HG03442 (cell line): Measurements from ENCODE around the gene TTC27.
"Not testable (repeated sequence)": the region's sequence is repeated elsewhere in the genome, so short reads cannot be mapped to it uniquely, and the experiment has no call there.

Source experiments
- ATAC-seq: cut with Tn5 transposase; IDR thresholded peaks from one replicate; pipeline ENCODE4 v1.9.1; 2021; ENCODE audit warnings: mild to moderate bottlenecking, moderate library complexity; ENCODE audit not compliant: unreplicated experiment

TTC27 gene

GRCh38 chr2:32627814-32628579 lies at the start of gene TTC27:
Gene TTC27 (plus strand): TSS chr2:32628050. CDS start chr2:32628293, 243 bp downstream.
- ATAC-seq: peak; percentile 99

GRCh38 chr2:32591669-32592463 lies 36.0 kb upstream of the TTC27 start:
- ATAC-seq: peak; percentile 80

DNA sequence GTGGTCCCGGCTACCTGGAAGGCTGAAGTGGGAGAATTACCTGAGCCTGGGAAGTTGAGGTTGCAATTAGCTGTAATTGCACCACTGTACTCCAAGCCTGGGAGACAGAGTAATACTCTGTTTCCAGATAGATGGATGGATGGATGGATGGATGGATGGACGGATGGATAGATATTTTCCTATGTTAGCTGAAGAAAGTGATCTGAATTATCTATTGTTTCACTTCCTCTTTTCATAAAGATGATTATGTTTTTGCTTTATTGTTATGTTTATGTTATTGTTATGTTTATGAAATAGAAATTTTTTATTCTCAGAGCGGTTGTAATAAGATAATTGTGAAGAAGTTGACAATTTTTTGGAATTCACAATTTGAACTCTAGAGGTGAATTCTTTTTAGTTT lies 33.3 kb upstream of the TTC27 start:
- ATAC-seq: no peak

DNA sequence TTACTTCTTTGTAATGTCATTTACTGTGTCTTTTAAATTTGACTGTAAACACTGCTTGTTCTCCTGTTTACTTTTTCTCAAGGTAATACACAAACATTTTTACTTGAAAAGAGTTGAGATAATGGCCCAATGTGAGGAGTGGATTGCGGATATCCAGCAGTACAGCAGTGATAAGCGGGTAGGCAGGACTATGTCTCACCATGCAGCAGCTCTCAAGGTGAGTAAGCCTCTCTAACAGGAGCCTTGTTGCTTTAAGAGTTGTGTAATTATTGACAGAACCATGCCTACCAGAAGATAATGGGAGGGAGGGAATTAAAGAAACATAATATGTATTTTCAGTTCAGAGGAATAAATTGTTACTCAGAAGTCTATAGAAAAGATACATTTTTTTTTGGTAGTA lies 16.5 kb upstream of the TTC27 start:
- no peak for ATAC-seq

GRCh38 chr2:32611771-32612170 lies 16.1 kb upstream of the TTC27 start:
- no peak for ATAC-seq

GRCh38 chr2:32614084-32614483 lies 13.8 kb upstream of the TTC27 start:
- ATAC-seq: no peak

- no peak for ATAC-seq
Measured at GRCh38 chr2:32617599-32618189, 10.2 kb upstream of the TTC27 start.

GRCh38 chr2:32622570-32623310 lies 5.1 kb upstream of the TTC27 start:
- no peak for ATAC-seq

- ATAC-seq: no peak
Measured at GRCh38 chr2:32623311-32623706, 4.5 kb upstream of the TTC27 start.

DNA sequence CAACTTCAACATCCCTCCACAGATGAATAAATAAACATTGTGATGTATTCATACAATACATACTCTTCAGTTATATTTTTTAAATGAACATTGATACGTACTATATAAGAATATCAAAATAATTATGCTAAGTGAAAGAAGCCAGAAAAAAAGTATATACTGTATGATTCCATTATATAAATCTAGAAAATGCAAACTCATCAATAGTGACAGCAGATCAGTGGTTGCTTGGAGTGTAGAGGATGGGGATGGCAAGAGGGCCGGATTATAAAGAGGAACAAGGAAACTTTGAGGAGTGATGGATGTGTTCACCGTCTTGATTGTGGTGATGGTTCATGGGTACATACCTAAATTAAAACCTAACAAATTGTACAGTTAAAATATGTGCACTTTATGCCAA lies 3.0 kb upstream of the TTC27 start:
- ATAC-seq: no peak

GRCh38 chr2:32626639-32627221 lies 1.1 kb upstream of the TTC27 start:
- no peak for ATAC-seq

DNA sequence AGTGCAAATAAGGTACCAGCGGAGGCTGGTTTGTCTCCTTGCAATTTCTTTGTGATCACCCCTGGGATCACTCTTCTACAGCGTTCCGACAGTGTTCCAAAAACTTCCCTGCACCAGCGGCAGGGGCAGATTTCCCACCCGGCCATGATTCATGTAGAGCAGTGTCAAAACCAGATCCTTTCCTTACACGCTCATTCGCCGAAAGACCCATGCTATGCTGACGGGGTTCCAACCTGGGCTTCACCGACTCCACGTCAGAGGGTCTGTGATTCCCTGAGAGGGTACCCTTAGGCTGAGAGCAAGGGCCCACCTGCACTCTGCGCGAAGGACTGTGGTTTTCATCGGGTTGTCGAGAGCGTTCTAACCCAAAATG lies 423 bp upstream of the TTC27 start:
- peak; percentile 22 for ATAC-seq

GRCh38 chr2:32632089-32632488 lies 4.2 kb downstream of the TTC27 start:
- ATAC-seq: no peak

DNA sequence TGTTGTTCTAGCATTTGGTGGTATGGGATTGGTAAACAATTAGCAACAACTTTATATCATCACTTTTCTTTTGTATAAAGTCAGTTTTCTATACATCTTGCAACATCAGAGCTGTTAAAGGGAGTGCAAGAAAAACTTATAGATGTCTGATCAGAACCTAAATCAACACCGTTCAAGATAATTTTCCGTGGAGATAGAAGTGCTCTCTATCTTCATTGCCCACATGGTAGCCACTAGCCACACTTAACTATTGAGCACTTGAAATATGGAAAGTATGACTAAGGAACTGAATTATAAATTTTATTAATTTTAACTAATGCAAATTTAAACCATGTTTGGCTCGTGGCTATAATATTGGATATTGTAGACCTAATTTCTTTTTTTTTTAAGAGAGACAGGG lies 5.2 kb downstream of the TTC27 start:
- no peak for ATAC-seq

- not testable (repeated sequence) for ATAC-seq
Measured at GRCh38 chr2:32638548-32638947, 10.7 kb downstream of the TTC27 start.

DNA sequence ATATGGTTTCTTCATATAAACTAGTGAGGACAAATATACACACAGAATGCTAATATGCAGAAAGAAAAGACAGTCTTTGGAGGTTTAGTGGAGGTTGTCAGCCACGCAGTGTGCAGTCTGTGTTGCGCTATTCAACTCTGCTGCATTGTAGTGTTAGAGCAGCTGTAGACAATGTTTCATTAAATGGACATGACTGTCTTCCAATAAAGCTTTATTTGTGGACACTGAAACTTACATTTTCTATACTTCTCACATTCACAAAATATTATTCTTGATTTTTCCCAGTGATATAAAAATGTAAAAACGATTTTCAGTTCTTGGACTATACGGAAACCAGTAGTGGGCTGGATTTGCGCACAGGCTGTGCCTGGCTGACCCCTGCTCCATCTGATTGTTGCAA lies 13.3 kb downstream of the TTC27 start:
- no peak for ATAC-seq

DNA sequence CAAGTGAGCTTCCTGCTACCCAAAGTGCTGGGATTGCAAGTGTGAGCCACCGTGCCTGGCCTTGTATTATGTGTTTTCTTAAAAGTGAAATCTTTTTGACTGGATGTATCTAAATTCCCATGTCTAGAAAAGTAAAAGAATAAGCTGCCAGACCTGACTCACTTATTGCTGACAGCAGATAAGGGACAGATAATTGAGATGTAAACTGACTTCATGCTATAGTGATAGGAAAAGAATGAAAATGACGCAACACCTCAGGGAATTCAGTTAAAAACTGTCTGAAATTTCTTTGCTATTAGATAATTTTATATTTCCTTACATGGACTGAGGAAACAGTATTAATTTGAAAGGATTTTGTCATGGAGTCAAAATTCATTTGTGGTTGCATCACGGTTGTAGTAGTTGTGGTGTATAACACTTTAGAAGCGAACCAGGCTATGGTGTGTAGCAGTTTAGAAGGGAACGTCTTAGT lies 19.4 kb downstream of the TTC27 start:
- no peak for ATAC-seq

GRCh38 chr2:32652555-32653209 lies 24.8 kb downstream of the TTC27 start:
- ATAC-seq: no peak

DNA sequence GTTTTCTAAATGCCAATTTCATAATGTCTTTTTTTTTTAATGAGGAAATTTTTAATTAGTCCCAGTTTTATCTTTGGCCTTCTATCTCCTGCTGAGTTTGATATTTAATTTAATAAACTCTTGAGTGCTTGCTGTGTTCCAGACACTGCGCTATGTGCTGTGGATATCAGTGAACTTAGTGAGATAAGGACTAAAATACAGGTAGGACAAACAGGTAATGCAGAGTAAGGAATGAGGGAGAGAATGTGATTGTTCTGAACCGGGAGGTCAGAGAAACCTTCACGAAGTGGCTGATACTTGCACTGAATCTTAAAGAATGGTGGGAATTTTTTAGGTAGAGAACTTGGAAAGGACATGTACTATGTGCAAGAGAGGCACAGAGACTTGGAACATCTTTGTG lies 28.2 kb downstream of the TTC27 start:
- no peak for ATAC-seq

GRCh38 chr2:32663864-32664263 lies 36.0 kb downstream of the TTC27 start:
- ATAC-seq: no peak
